Sigmoid colon (tissue), 4 donors: Measurements from ENCODE around the gene RFX4.

Source experiments
- POLR2A ChIP-seq, 2 donors: fragments of 450-650 bp; IDR thresholded peaks; one replicate each; pipeline ENCODE4 v1.6.1; 2016; ENCODE audit warnings: antibody characterized with exemption in 2 of 2, mild to moderate bottlenecking in 2 of 2, moderate library complexity in 2 of 2
- POLR2AphosphoS5 ChIP-seq, 4 donors: sonication (generic); formaldehyde crosslinking; IDR thresholded peaks; one replicate each; pipeline ENCODE4 v1.6.1; 2017; ENCODE audit warnings: antibody characterized with exemption in 4 of 4
- TF ChIP-seq, protein P1 (sequence below), 4 experiments: fragments of 450-650 bp in 3 of 4; fragments of 200-600 bp in 1 of 4; IDR thresholded peaks; one replicate each; pipeline ENCODE4 v1.5.1; 2016 to 2019; ENCODE audit warnings: antibody characterized with exemption in 4 of 4, mild to moderate bottlenecking in 3 of 4, moderate library complexity in 2 of 4

DNA sequence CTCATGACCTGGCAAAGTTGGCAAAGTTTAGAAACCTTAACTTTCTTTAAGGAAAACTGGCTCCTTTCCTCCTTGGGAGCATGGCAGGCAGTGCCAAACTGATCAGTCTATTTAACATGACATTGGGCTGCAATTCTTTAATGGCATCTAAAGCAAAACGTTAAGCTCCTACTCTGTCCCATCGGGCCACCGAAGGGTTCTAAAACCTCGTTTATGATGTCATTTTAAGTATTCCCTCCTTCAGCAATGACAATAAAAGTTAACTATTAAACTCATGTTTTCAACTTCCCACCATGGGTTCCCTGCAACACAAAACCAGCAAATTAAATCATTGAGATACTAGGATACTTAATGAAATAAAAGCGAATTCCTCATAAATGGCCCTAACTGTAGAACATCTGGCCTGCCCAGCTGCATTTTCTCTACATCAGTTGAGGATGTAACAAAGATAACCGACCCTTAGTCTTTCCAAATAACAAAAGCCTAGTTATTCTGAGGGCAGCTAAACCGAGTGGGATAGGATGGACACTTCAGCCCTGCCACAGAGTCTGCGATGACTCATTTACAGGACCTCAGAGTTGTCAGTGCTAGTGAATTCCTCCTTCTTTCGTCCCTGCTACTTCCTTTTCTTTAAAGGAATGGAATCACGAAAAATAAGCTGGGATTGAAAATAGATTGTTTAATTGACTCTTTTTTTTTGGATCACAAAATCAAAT, 157.2 kb downstream of the RFX4 start:
- no peak for TF ChIP-seq POLR2A (IDR thresholded peaks at IDR 0.05)
- TF ChIP-seq, protein P1, sequence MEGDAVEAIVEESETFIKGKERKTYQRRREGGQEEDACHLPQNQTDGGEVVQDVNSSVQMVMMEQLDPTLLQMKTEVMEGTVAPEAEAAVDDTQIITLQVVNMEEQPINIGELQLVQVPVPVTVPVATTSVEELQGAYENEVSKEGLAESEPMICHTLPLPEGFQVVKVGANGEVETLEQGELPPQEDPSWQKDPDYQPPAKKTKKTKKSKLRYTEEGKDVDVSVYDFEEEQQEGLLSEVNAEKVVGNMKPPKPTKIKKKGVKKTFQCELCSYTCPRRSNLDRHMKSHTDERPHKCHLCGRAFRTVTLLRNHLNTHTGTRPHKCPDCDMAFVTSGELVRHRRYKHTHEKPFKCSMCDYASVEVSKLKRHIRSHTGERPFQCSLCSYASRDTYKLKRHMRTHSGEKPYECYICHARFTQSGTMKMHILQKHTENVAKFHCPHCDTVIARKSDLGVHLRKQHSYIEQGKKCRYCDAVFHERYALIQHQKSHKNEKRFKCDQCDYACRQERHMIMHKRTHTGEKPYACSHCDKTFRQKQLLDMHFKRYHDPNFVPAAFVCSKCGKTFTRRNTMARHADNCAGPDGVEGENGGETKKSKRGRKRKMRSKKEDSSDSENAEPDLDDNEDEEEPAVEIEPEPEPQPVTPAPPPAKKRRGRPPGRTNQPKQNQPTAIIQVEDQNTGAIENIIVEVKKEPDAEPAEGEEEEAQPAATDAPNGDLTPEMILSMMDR (IDR thresholded peaks at IDR 0.05), result no peak
- TF ChIP-seq POLR2AphosphoS5 (IDR thresholded peaks at IDR 0.05), result no peak
